Epithelial cell of prostate (primary cell): ENCODE results near the gene LRMDA.

Source experiments
- DNase-seq: peaks from one replicate; pipeline ENCODE4 v3.0.0-alpha.2; 2011; ENCODE audit warnings: low read depth, low spot score
- H3K27ac ChIP-seq: fragments of 450-650 bp; 2 replicates; pipeline ENCODE4 v1.5.1; 2017; ENCODE audit warnings: mild to moderate bottlenecking

LRMDA gene

DNA sequence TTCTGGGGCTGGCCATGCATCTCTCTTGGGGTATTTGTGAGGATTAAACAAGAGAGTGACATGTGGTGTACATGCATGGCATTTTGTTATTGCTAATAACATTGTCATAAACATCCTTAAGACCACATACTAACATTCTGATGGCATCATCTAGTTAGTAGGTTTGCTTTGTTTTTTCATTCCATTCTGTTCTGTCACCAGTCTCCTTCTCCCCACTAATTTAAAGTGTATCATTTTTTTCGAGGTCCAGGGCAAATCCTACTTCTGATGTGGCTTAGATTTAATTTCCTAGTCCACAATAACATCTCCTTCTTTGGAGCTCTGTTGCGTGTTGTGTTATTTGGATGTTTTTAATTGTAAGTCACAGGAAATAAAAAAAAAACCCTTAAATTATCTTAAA is 248.1 kb downstream of the LRMDA start:
- DNase-seq: no peak
- no peak overlapping the region for H3K27ac ChIP-seq

DNA sequence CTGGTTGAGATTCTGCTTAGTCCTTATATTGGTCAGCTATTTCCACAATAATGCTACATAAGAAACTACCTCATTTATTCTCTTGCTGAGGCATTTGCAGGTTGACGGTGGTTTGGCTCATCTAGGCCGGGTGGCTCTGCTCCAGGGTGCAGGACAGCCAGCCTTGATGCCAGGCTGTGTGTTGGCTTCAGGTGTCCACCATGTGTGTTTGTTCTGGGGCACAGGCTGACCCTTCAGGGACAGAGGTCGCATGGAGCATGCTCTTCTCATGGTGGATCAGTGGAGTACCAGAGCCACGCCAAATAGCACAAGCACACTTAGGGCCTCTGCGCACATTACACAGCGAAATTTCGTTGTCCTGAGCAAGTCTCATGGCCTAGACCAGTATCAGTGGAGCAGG is 249.9 kb downstream of the LRMDA start:
- no peak for DNase-seq
- H3K27ac ChIP-seq: no peak overlapping the region

DNA sequence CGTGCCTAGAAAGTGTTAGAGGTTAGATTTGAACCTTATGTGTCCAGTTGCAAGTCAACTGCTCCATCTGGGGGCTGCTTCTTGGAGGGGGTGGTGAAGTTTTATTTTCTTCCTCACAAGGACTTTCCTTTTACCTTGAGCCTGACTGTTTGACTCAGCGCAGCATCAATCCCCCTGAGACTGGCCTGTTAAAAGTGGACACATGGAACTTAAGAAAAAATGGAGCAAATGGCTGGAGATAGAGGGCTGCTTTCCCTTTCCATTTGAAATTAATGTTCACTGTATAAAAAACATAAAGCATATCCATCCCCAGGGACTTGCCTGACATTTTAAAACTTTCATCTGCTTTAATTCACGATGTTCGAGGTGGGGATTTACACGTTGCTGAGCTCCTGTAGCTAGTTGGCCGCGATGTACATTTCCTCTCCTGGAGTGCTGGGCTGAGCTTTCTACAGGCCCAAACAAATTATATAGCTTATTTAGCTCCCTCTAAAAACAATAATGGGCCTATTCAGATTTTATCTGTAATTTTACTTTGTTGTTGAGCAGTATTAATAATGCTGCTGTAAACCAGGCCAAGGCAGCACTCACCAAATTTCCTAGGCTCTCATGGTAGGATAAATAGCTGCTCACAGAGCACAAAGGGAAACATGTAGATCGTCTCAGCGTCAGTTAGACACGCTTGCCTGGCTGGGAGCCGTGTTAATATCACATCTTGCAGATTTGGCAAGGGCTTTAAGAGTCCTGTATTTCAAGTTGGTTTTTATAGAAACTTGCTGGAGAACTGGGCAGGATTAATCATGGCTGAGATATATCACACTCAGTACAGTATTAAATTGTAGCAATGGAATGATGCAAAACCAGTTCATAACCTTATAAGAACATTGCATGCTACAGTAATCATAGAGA is 251.5 kb downstream of the LRMDA start:
- no peak overlapping the region for H3K27ac ChIP-seq
- DNase-seq: no peak

DNA sequence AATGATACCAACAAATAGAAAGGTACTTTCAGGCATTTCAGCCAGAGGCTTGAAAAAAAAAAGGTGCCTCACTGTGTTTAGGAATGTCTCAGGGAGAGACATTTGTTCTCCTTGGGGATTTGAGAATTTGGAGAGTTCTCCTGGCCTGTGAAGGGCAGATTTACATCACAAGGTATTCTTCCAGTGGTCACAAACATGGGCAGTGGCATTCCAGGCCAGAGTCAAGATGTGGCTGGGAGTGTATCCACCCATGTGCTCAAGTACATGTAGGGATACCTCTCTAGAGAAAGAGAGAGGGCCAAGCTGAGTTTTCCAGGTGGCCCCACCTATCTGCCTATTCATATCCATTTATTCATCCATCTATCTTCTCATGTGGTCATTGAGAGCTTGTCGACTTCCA is 253.8 kb downstream of the LRMDA start:
- H3K27ac ChIP-seq: no peak overlapping the region
- DNase-seq: no peak

DNA sequence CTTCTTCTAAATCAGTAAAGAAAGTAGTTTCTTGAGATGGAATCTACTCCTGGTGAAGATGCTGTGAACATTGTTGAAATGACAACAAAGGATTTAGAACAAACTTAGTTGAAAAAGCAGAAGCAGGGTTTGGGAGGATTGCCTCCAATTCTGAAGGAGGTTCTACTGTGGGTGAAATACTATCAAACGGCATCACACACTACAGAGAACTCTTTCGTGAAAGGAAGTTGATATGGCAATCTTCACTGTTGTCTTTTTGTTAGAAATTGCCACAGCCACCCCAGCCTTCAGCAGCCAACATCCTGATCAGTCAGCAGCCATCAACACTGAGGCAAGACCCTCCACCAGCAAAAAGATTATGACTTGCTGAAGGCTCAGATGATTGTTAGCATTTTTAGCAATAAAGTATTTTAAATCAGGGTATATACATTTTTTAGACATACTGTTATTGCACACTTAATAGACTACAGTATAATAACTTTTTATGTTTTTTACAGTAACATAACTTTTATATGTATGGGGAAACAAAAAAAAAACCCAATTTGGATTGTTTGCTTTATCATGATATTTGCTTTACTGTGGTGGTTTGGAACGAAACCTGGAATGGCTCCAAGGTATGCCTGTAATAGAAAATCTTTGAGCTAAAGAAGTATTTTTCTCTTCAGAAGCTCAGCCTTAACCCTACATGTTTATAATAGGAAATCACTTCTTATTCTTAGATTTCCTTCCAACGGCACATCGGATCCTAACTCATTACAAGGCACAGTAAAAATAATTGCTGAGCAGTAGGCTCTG is 257.3 kb downstream of the LRMDA start:
- DNase-seq: no peak
- no peak overlapping the region for H3K27ac ChIP-seq

DNA sequence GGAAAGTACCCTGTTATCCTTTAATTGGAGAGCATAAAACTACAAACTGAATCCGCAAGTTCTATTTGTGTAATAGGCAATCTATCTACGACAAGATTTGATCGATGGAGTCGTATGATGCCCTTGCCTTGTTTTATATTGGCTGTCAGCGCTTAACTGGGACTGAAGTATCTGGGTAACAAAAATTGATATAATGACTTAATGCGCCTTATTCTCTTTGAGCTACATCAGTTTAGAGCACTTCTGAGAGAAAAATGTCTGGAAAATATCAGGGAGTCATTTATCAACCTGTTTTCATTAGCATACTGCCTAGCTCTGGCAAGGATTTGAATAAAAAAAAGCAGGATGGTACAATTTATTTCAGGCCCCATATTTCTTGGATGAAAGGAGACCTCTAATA is 262.1 kb downstream of the LRMDA start:
- no peak overlapping the region for H3K27ac ChIP-seq
- DNase-seq: no peak

DNA sequence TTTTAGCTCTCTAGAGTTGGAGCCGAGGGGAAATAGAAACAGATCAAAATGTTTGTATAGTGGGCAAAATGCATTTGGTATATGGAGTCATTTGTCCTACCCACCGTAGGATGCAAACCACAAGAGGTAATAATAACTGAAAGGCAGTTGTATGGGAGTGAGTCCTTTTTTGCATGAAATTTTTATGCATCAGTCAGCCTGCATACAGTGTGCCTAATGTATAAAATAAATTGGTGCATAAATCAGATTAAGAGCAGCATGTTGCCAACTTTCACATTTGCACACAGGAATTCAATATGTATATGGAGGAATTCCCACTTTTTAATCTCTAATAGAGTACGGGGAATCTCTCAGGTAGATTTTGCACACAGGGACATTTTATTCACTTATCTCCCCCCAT is 262.8 kb downstream of the LRMDA start:
- DNase-seq: no peak
- no peak overlapping the region for H3K27ac ChIP-seq

DNA sequence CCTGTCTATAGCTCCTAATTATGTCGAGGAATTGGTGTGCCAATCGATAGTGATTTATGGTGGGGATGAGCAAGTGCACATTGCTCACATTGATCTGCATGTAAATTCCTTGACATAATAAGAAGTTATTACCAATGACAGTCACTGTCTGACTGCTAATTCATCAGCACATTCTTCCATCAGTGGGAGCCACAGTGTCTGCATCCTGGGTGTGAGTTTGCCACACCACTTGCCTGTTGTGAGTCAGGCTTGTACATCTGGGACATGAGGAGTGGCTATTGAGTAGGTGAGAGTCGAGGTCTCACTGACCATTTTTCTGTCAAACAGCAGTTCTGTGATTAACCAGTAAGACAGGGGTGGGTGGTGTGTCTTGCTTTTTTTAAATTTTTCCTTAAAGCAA is 263.4 kb downstream of the LRMDA start:
- H3K27ac ChIP-seq: no peak overlapping the region
- DNase-seq: no peak

DNA sequence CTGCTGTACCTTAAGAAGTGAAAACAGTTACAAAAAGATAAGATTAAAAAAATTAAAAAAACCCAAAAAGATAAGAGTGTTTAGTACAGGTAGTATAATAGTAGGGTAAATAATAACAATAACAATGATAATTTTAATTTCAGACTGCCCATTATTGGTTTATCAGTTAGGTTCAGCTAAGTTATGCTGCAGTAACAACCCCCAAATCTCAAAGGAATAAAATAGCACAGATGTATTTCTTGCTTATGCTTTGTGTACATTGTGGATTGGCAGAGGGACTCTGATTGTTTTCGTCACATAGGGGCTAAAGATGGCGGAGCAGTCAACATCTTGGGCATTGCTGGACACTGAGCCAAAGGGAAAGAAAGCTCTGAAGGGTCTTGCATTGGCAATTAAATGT is 264.6 kb downstream of the LRMDA start:
- no peak for DNase-seq
- H3K27ac ChIP-seq: no peak overlapping the region

DNA sequence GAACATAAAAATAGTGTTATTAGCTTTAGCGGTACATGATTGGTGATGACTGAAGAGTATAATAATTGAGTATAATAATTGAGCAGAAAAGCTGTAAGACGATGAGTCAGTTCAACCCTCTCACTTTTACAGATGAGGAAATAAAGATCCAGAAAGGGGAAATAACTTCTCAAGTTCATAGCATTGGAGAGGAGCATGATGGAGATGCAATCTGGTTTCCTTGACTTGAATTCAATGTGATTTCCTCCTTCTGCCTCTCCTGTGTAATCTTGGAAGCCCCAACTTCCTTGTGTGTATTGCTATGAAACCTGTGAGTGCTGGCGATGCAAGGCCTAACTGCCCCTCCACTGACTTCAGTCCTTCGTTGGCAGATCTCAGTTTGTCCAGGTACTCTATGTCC is 265.1 kb downstream of the LRMDA start:
- no peak overlapping the region for H3K27ac ChIP-seq
- no peak for DNase-seq

DNA sequence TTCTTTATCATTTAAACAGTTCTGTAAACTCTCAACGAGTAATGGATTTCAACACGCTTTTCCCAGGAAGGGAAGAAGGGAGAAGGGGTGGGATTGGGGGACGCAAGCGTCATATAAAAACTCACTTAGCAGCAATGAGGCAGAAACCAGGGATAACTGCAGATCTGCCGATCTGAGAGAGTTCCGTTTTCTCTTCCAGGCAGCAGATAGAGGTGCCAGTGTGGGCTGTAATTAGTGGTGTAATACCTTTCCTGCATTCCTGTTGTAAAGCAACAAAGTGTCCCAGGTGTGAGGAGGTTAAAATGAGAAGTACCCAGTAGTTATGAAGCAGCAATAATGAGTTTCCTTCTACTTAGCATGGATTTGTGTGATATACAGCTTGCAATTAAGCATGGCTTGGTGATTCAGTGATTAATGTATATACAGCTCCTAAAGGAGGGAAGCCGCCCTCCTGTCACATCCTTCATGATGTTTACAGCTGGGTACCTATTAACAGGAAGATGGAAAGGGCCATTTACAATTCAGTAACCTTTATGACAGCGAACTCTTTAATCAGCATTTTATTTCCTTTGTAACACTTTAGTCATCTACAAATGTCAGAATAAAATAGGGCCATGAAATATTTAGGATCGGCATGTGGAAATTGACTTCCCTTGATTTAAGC is 271.9 kb downstream of the LRMDA start:
- no peak overlapping the region for H3K27ac ChIP-seq
- DNase-seq: no peak

DNA sequence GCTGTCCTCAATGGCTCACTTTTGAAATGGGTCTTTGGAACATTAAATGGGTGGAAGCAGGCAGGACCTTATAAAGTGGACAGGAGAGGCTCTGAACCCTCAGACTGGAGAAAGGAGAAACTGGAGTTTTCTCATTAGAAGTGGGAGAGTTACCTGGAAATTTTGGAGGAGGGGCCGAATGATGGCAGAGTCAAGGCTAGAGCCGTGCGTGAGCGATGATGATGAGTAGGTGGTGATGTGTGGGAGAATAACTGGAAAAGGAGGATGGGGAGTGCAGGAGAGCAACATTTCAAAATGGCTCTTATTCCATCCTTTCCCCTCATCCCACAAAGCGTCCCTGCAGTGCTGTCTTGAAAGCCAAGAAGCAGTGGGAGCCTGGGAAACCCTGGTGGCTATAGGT is 274.0 kb downstream of the LRMDA start:
- no peak for DNase-seq
- H3K27ac ChIP-seq: no peak overlapping the region

DNA sequence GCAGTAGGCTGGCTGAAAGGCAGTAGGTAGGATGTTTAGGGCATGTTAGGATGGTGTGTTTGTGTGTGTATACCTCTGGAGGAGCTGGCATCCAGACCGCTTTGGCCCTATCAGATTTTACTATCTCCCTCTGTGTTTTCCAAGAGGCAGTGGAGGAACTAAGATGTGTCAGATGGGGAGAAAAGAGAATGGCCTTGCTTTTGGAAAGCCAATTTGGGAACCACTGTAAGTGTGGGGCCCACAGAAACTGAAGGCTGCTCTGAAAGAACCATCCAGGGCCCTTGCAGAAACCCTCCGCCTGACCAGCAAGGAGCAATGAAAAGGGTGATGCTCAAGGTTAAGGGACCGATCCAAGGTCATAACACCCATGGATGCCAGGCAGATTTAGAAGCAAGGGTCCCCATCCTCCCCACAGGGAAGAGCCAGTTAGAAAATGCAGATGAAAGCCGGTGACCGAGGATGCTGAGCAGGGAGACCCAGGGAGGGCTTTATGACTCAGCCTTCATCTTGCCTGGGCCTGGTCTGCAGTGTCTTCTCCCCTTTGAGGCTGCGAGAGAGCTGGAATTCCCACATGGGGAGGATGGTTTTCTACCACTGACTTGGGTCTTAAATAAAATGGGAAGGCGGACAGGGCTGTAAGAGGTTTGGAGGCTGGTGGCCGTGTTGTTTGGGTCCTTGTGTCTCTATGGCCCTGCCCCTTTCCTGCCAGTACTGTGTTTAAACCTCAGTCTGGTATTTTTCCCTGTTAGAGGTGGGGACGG is 275.8 kb downstream of the LRMDA start:
- H3K27ac ChIP-seq: no peak overlapping the region
- no peak for DNase-seq

DNA sequence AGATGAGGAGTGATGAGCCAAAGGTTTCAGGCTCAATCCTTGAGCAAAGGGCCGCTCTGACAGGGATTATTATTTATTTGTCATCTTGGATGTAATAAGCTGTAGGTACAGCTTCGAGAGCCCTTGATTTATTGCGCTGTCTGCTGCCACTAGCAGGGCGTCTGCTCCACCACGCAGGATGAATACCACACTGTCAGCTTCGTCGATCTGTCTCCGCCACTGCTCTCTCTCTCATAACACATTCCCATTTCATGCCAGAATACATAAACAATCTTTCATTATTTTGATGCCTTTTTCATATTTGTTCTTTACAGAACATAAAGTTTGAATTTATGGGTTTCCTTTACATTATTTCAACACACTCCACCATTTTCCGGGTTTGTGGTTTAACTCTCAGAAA is 276.6 kb downstream of the LRMDA start:
- no peak overlapping the region for H3K27ac ChIP-seq
- DNase-seq: peak; percentile 22

DNA sequence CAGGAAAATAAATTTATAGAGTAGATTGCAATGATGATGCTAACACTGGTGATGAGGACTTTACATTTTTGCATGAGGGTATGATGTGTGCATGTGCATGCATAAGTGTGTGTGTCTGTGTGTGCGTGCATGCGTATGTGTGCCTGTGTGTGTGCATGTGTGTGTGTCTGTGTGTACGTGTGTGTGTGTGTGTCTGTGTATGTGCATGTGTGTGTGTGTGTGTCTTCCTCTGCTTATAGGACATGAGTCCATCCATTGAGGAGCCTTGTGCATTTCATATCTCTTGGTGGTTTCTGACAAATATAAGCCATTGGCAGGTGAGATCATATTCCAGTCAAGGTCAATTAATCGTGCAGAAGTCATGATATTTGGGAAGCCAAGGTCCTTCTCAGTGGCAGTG is 277.8 kb downstream of the LRMDA start:
- H3K27ac ChIP-seq: no peak overlapping the region
- no peak for DNase-seq

DNA sequence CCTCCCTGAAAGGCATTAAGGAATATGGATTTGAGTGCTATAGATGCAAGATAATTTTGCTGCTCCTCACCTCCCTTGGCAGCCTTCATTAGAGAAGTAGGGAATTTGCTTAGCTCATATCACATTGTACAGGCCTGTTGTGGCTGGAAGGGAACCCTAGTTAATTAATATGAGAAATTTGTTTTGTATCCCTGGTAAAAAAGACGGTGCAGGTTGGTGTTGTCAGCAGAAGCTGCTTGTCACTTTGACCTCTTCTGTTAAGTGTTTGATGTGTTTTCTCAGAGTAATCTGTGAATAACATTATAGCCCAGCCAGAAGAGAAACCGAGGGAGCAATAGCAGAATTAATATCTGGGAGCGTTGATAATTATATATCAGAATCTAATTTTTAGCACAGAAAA is 278.4 kb downstream of the LRMDA start:
- no peak overlapping the region for H3K27ac ChIP-seq
- no peak for DNase-seq

DNA sequence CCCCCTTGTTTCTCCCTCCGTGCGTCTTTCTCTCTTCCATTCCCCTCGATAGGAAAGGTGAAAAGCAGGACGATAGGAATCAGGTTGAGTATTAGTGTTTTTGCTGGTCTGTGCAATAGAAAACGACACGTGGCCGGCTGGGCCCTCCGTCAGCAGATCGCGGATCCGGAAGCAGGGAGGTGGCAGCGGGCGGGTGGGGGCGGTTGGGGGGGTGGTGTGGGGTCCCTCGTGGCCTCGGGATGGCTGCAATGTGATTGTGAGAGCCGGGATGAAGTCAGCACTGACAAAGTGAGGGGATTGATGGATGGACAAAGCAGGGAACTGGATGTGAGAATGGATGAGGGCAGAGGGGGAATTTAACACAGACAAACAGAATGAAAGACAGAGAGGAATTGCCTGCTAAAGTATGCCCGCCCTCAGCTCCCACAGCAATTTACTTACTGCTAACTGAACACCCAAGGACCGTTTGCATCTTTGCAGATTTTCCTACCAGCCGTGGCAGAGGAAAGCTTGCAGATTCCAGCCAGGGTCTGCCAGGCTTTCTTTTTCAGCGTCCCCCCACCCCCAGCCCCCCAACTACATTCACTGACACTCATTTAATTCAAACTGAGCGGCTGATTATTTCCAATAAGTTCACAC is 280.9 kb downstream of the LRMDA start:
- H3K27ac ChIP-seq: no peak overlapping the region
- no peak for DNase-seq

DNA sequence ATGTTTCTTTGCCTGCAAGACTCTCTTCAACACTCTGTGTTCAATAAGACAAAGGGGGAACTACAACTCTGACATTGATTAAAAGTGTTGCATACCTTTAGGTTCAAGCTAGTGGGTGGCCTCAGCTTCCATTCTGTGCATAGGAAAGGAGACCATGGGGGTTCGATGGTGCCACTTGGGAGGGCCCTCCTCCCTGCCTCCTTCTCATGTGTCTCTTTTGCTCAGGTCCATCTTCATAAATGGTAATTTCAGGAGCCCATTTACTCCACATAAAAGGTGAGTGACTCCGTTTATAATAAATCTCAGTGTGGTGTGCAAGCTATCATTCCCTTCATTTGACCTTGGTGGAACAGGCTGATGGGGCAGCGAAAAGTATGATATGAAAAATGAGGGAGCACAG is 285.1 kb downstream of the LRMDA start:
- no peak for DNase-seq
- H3K27ac ChIP-seq: no peak overlapping the region

DNA sequence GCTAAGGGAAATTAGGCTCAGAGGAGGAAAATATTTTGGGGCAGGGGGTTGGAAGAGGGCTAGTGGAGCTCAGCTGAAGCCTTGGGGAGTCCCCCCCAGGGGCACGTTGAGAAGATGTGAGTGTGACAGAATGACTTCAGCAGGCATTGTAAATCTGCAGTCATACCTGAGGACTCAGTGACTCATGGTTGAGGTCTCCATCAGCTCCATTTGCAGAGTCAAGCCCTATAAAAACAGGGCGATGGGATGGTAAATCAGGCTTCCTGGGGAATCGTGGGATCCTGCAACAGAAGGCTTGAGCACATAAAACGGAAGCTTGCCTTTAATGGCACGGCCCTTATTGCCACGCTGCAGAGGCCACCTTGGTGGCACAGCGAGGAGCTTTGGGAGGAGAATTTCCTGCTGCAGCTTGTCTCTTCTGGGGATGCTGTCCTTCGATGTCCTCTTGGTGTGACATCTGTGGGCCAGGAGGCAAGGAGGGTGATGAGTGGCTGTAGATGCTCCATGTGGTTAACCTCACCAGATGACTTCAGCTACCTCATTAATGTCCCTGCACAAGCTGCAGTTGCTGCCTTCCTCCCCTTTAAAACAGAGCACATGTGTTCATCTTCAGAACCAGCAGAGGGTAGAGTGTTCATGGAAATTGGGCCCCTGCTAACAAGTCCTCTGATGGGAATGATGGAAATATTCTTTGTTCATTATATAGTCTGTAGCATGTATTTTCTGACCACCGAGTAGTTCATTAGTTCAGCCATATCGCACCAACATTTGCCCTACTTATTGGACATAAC is 285.9 kb downstream of the LRMDA start:
- no peak for DNase-seq
- no peak overlapping the region for H3K27ac ChIP-seq
